A172 (cell line): Measurements from ENCODE around the gene PARD6G. TPM values are rescaled to one million over a fixed set of nuclear protein-coding genes. Genes with fewer than 3 reads are reported as not detected.

ENCODE experiments used
- DNase-seq: peaks from one replicate; pipeline ENCODE4 v3.0.0-alpha.2; 2015; ENCODE audit warnings: low spot score
- total RNA-seq: library from RNA; depleted of rRNA; stranded (reverse); fragments of >200 nt; shearing (Covaris generic); gene quantifications from 2 replicates; pipeline ENCODE4 v1.2.3, GENCODE V29; 2014; rRNA removed

The PARD6G gene
- total RNA-seq, 1 experiment from 2014 or later: 8.8 TPM

DNA sequence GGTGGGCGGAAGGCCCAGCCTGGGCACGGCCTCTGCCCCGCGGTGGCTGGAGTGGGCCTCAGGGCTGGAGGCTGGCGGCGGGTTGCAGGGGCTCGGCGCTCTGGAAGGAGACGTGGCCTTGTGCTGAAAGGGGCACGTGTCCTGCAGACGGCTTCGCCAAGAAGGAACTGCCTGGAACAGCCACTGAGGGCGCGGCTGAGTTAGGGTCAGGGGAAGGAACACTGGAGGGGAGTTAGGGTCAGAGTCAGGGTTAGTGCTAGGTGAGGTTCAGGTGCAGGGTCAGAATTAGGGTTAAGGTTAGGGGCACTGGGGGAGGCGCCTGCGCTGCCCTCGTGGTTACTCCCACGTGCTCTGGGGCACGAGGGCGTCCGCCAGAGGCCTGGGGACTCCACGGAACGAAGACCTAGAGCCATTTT, 139.2 kb downstream of the PARD6G start:
- no peak for DNase-seq

DNA sequence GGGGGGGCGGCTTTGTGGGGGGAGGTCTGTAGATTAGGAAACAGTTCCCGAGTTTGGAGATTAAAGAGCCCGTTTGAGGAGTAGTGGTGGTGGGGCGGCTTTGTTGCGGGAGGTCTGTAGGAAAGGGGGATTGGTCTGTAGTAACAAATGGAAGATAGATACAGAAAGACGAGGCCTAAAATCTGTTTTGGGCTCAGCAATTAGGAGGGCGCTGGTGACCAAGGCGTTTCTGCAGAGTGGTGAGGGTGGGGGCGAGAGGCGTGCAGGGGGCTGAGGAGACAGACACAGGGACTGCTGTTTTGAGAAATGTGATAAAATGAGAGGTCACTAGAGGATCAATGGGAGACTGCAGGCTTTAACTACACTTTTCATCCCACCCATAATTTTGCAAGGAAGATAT, 139.9 kb downstream of the PARD6G start:
- no peak for DNase-seq

Other genes with a start within 250 kb of the PARD6G start
- 23.8 and 29.7 TPM in 2 replicates for gene RBFA, start 213.1 kb downstream of the PARD6G start, total RNA-seq
- gene ADNP2, start 138.3 kb downstream of the PARD6G start, total RNA-seq: 17.9 and 18.6 TPM in 2 replicates